H1 (cell line): Measurements from ENCODE around the gene GRAMD1B. TPM values are rescaled to one million over a fixed set of nuclear protein-coding genes. Genes with fewer than 3 reads are reported as not detected.
A peak's percentile ranks its signal among the peaks of the same experiment; 100 is the strongest.

Experiments used
- CTCF ChIA-PET: fragments of 300-600 bp; sonication (Branson Sonifier 250); formaldehyde crosslinking; loops from one replicate; lab custom pipeline; 2021; ENCODE audit not compliant: partially characterized antibody; lab: Charles Lee
- POLR2A ChIA-PET: fragments of 300-600 bp; sonication (Branson Sonifier 250); formaldehyde crosslinking; loops from one replicate; lab custom pipeline; 2021; ENCODE audit warnings: inconsistent platforms; ENCODE audit not compliant: partially characterized antibody; lab: Charles Lee
- DNase-seq, 2 experiments: peaks; one replicate each; pipeline versions ENCODE4 v3.0.0 to v3.0.0-alpha.2; 2010 to 2022; ENCODE audit warnings: low spot score in 2 of 2, low read depth in 1 of 2, mixed read lengths in 1 of 2
- FAIRE-seq: peaks from 2 replicates; lab custom pipeline; 2011; peaks lifted over from hg19 to GRCh38; lab: Jason Lieb, UNC
- H2AFZ ChIP-seq: 2 replicates; pipeline ENCODE4 v1.8.1; 2012; ENCODE audit warnings: low read length, inconsistent platforms
- H2AK5ac ChIP-seq: 2 replicates; pipeline ENCODE4 v1.6.1; 2013; ENCODE audit warnings: low read depth, low read length
- H2BK120ac ChIP-seq: replicated peaks from 2 replicates; pipeline ENCODE3; 2013; ENCODE audit warnings: low read depth, low read length, inconsistent platforms
- H2BK12ac ChIP-seq: 2 replicates; pipeline ENCODE4 v1.6.1; 2013; ENCODE audit warnings: low read depth, low read length
- H2BK15ac ChIP-seq: 2 replicates; pipeline ENCODE4 v1.6.1; 2013; ENCODE audit warnings: low read length
- H2BK20ac ChIP-seq: 2 replicates; pipeline ENCODE4 v1.6.1; 2013; ENCODE audit warnings: low read length
- H2BK5ac ChIP-seq: 2 replicates; pipeline ENCODE4 v1.6.1; 2013; ENCODE audit warnings: low read depth, low read length
- H3K14ac ChIP-seq: 2 replicates; pipeline ENCODE4 v1.6.1; 2013; ENCODE audit warnings: inconsistent platforms; ENCODE audit not compliant: insufficient read length
- H3K18ac ChIP-seq: 2 replicates; pipeline ENCODE4 v1.6.1; 2013; ENCODE audit warnings: low read length; ENCODE audit errors: extremely low read depth
- H3K23ac ChIP-seq: 2 replicates; pipeline ENCODE4 v1.6.1; 2013; ENCODE audit warnings: inconsistent platforms; ENCODE audit not compliant: insufficient read length
- H3K23me2 ChIP-seq: 2 replicates; pipeline ENCODE4 v1.6.1; 2013; ENCODE audit warnings: low read depth, low read length
- H3K27ac ChIP-seq: 2 replicates; pipeline ENCODE4 v1.6.1; 2011; ENCODE audit warnings: low read depth, low read length, inconsistent platforms
- H3K27me3 ChIP-seq, 4 experiments: replicated peaks in 1 of 4; 1 replicate in 1 of 4; 2 replicates in 3 of 4; pipeline versions ENCODE4 v1.6.1 to v1.8.1; 2011 to 2013; ENCODE audit warnings: low read length in 3 of 4, mild to moderate bottlenecking in 3 of 4, inconsistent platforms in 2 of 4, mixed read lengths in 2 of 4, moderate library complexity in 1 of 4; ENCODE audit not compliant: control insufficient read depth in 3 of 4, insufficient read depth in 3 of 4; ENCODE audit errors: extremely low read depth in 1 of 4
- H3K36me3 ChIP-seq, 4 experiments: 2 replicates each; pipeline versions ENCODE4 v1.6.1 to v1.8.1; 2011 to 2013; ENCODE audit warnings: mild to moderate bottlenecking in 4 of 4, low read length in 3 of 4, moderate library complexity in 2 of 4, control low read depth in 1 of 4, inconsistent platforms in 1 of 4; ENCODE audit not compliant: insufficient read depth in 4 of 4, control insufficient read depth in 2 of 4
- H3K4ac ChIP-seq: replicated peaks from 2 replicates; pipeline ENCODE3; 2013; ENCODE audit warnings: low read length, low read depth, mixed read lengths, inconsistent platforms; ENCODE audit not compliant: insufficient read length
- H3K4me1 ChIP-seq, 4 experiments: replicated peaks in 1 of 4; 1 replicate in 1 of 4; 2 replicates in 3 of 4; pipeline versions ENCODE4 v1.6.1 to v1.8.1; 2011 to 2013; ENCODE audit warnings: low read length in 3 of 4, inconsistent platforms in 2 of 4, mixed read lengths in 1 of 4; ENCODE audit not compliant: insufficient read depth in 4 of 4, control insufficient read depth in 3 of 4
- H3K4me2 ChIP-seq, 2 experiments: 2 replicates each; pipeline versions ENCODE4 v1.6.1 to v1.8.1; 2011 to 2013; ENCODE audit warnings: low read depth in 2 of 2, low read length in 2 of 2, control low read depth in 1 of 2, inconsistent platforms in 1 of 2, mild to moderate bottlenecking in 1 of 2; ENCODE audit not compliant: insufficient read depth in 1 of 2
- H3K4me3 ChIP-seq, 4 experiments: fragments of 200-600, 300-600 bp in 1 of 4; sonication (generic), shearing (Covaris generic), sonication (Bioruptor Twin) in 1 of 4; 2 replicates each; pipeline versions ENCODE4 v1.5.1 to v1.8.1; 2011 to 2016; ENCODE audit warnings: low read length in 4 of 4, low read depth in 3 of 4, control low read depth in 2 of 4, inconsistent platforms in 2 of 4, mild to moderate bottlenecking in 2 of 4, mixed read lengths in 1 of 4, moderate library complexity in 1 of 4; ENCODE audit not compliant: insufficient read depth in 2 of 4; ENCODE audit errors: extremely low read depth in 1 of 4
- H3K56ac ChIP-seq: replicated peaks from 2 replicates; pipeline ENCODE3; 2013; ENCODE audit warnings: low read depth, mild to moderate bottlenecking, mixed read lengths, low read length, inconsistent platforms; ENCODE audit not compliant: insufficient read length
- H3K79me1 ChIP-seq: 2 replicates; pipeline ENCODE4 v1.6.1; 2013; ENCODE audit warnings: low read depth, low read length, control low read depth
- H3K79me2 ChIP-seq, 2 experiments: 2 replicates each; pipeline versions ENCODE4 v1.6.1 to v1.8.1; 2012 to 2013; ENCODE audit warnings: low read length in 2 of 2, mild to moderate bottlenecking in 2 of 2, inconsistent platforms in 1 of 2; ENCODE audit not compliant: insufficient read depth in 2 of 2, control insufficient read depth in 1 of 2
- H3K9ac ChIP-seq, 4 experiments: replicated peaks in 1 of 4; 1 replicate in 1 of 4; 2 replicates in 3 of 4; pipeline versions ENCODE4 v1.6.1 to v1.8.1; 2011 to 2013; ENCODE audit warnings: low read depth in 3 of 4, low read length in 3 of 4, control low read depth in 2 of 4, mild to moderate bottlenecking in 2 of 4, moderate library complexity in 2 of 4, inconsistent platforms in 1 of 4; ENCODE audit errors: extremely low read depth in 1 of 4
- H3K9me3 ChIP-seq, 2 experiments: 2 replicates each; pipeline versions ENCODE4 v1.6.1 to v1.8.1; 2012 to 2013; ENCODE audit warnings: mild to moderate bottlenecking in 2 of 2, moderate library complexity in 2 of 2, control low read depth in 1 of 2, inconsistent platforms in 1 of 2, low read depth in 1 of 2, low read length in 1 of 2, mixed read lengths in 1 of 2; ENCODE audit not compliant: insufficient read depth in 2 of 2
- H4K20me1 ChIP-seq, 2 experiments: replicated peaks in 1 of 2; 2 replicates each; pipeline versions ENCODE3 to v1.8.1; 2011 to 2013; ENCODE audit warnings: inconsistent platforms in 2 of 2, low read length in 2 of 2, mild to moderate bottlenecking in 1 of 2; ENCODE audit not compliant: insufficient read depth in 2 of 2, control insufficient read depth in 1 of 2
- H4K5ac ChIP-seq: 2 replicates; pipeline ENCODE4 v1.6.1; 2013; ENCODE audit warnings: low read length, low read depth, mixed read lengths, inconsistent platforms; ENCODE audit not compliant: insufficient read length
- H4K8ac ChIP-seq: 2 replicates; pipeline ENCODE4 v1.8.0; 2013; ENCODE audit warnings: mild to moderate bottlenecking, moderate library complexity, low read length, inconsistent platforms; ENCODE audit not compliant: insufficient read depth; ENCODE audit errors: extremely low read depth
- H4K91ac ChIP-seq: replicated peaks from 2 replicates; pipeline ENCODE3; 2013; ENCODE audit warnings: low read length, mixed read lengths, inconsistent platforms; ENCODE audit not compliant: insufficient read length
- BCL11A ChIP-seq, 2 experiments: IDR thresholded peaks; one replicate each; pipeline ENCODE4 v1.6.1; 2011; ENCODE audit warnings: low read depth in 2 of 2, low read length in 2 of 2, mild to moderate bottlenecking in 2 of 2
- BRCA1 ChIP-seq: IDR thresholded peaks from 2 replicates; pipeline ENCODE4 v1.6.1; 2012; ENCODE audit warnings: low read depth, low read length, improper control_type of control experiment
- CBX8 ChIP-seq: fragments of 300-800, 300-1000 bp; sonication (generic); IDR thresholded peaks from 2 replicates; pipeline ENCODE4 v1.7.1; 2016; ENCODE audit warnings: low read depth, low read length, borderline replicate concordance
- CTBP2 ChIP-seq: IDR thresholded peaks from 2 replicates; pipeline ENCODE4 v1.7.0; 2011; ENCODE audit warnings: borderline replicate concordance, mild to moderate bottlenecking, moderate library complexity, mixed read lengths, low read length; ENCODE audit not compliant: insufficient read depth, insufficient read length
- FOSL1 ChIP-seq: IDR thresholded peaks from 2 replicates; pipeline ENCODE4 v1.6.1; 2011; ENCODE audit warnings: mild to moderate bottlenecking, low read depth, low read length, moderate library complexity; ENCODE audit not compliant: insufficient read depth
- JUND ChIP-seq: IDR thresholded peaks from 2 replicates; pipeline ENCODE4 v1.6.1; 2011; ENCODE audit warnings: mild to moderate bottlenecking, improper control_type of control experiment, low read length
- KDM4A ChIP-seq: IDR thresholded peaks from one replicate; pipeline ENCODE4 v1.7.1; 2012; ENCODE audit warnings: low read depth, mild to moderate bottlenecking, moderate library complexity, low read length, inconsistent platforms; ENCODE audit not compliant: severe bottlenecking
- POLR2AphosphoS5 ChIP-seq: IDR thresholded peaks from 2 replicates; pipeline ENCODE4 v1.6.1; 2011; ENCODE audit warnings: low read depth, low read length
- POU5F1 ChIP-seq: IDR thresholded peaks from 2 replicates; pipeline ENCODE4 v1.6.1; 2011; ENCODE audit warnings: low read depth, mild to moderate bottlenecking, low read length, moderate library complexity
- RNF2 ChIP-seq: fragments of 200-900, 300-1000 bp; sonication (generic); IDR thresholded peaks from 2 replicates; pipeline ENCODE4 v1.7.1; 2016; ENCODE audit warnings: borderline replicate concordance, low read depth, mild to moderate bottlenecking, antibody characterized with exemption, low read length; ENCODE audit not compliant: poor library complexity, severe bottlenecking; ENCODE audit errors: missing control alignments
- SP2 ChIP-seq: IDR thresholded peaks from 2 replicates; pipeline ENCODE4 v1.6.1; 2012; ENCODE audit warnings: mild to moderate bottlenecking, low read length, inconsistent platforms
- SUZ12 ChIP-seq: fragments of 200-600 bp; sonication (generic); IDR thresholded peaks from 2 replicates; pipeline ENCODE4 v1.6.1; 2012; ENCODE audit warnings: mild to moderate bottlenecking, inconsistent platforms, low read length, moderate library complexity, mixed read lengths
- TCF12 ChIP-seq: IDR thresholded peaks from 2 replicates; pipeline ENCODE4 v1.6.1; 2011; ENCODE audit warnings: low read depth, mild to moderate bottlenecking, low read length
- WGBS, 2 experiments: shearing (Covaris generic) in 1 of 2; methylation state at CpG; one replicate each; pipeline versions ENCODE4 v1.1.6 to v1.1.7; 2013 to 2015; ENCODE audit warnings: low lambda C conversion rate in 2 of 2, mixed read lengths in 2 of 2, inconsistent platforms in 1 of 2, low coverage in 1 of 2, missing lambda C conversion rate in 1 of 2; ENCODE audit not compliant: insufficient replicate concordance in 2 of 2, insufficient coverage in 1 of 2, insufficient read length in 1 of 2; ENCODE audit errors: extremely low coverage in 1 of 2, missing lambda C conversion rate in 1 of 2; 5-methylcytosine and 5-hydroxymethylcytosine counted together
- polyA plus RNA-seq, 7 experiments: library from polyadenylated mRNA; depleted of rRNA in 3 of 7; stranded (reverse) in 5 of 7; unstranded in 2 of 7; fragments of >200 nt in 5 of 7; fragments of 200-250 nt in 2 of 7; gene quantifications; 1 replicate in 5 of 7; 2 replicates in 1 of 7; 4 replicates in 1 of 7; pipeline versions ENCODE4 v1.2.1 to v1.2.3, GENCODE V29; 2011 to 2013; ENCODE audit warnings: missing spikeins in 2 of 7, mixed read lengths in 2 of 7
- total RNA-seq: library from RNA; stranded (reverse); fragmentation: NEBNext Ultra II Directional; extraction: Animal tissue kit (Norgen Biotek cat#: 25700); gene quantifications from 2 replicates; pipeline ENCODE4 v1.2.1, GENCODE V29; 2021

Gene GRAMD1B
- total and polyA plus RNA-seq, 2 of the 8 experiments (the other 6 are each of a cell fraction or from before 2014, with no cell fraction given) = 10.1 to 21.2 TPM

- Histone ChIP-seq H3K56ac (no peak overlapping the region), H2AFZ (no peak overlapping the region; the same call in 1 of the 2 replicates), H2BK12ac (peak overlapping the region; percentile 69; the same call in 1 of the 2 replicates), H2AK5ac (peak overlapping the region; percentile 57; the same call in 1 of the 2 replicates), H4K20me1 (no peaks in the 10 kb centered on the region), H3K4me1 (peaks cover 12 to 24% (median 16%) of the 10 kb centered on the region in 4 experiments), H2BK5ac (peak overlapping the region; percentile 76; the same call in 1 of the 2 replicates), H4K91ac (peak overlapping the region; percentile 35), H4K8ac (no peak overlapping the region), H3K4me2 (peak overlapping the region in 1 of 2 experiments; percentile 20; a peak in 1 of 4 replicates), H3K9me3 (no peaks in the 10 kb centered on the region), H3K36me3 (no peaks in the 10 kb centered on the region), H3K23ac (no peak overlapping the region), H3K4me3 (no peak overlapping the region), H3K18ac (0 out of 2 replicates have a peak overlapping the region, but pooled peaks have one; percentile 65), H3K14ac (no peak overlapping the region), H3K27ac (no peak overlapping the region), H2BK15ac (0 out of 2 replicates have a peak overlapping the region, but pooled peaks have one; percentile 1), H3K27me3 (no peaks in the 10 kb centered on the region), H3K23me2 (no peaks in the 10 kb centered on the region), H3K4ac (peak overlapping the region; percentile 7), H2BK20ac (0 out of 2 replicates have a peak overlapping the region, but pooled peaks have one; percentile 76), H4K5ac (peak overlapping the region; percentile 4), H3K9ac (no peak overlapping the region), H3K79me2 (0 out of 4 replicates have a peak, but pooled peaks cover 0 to 8% of the 10 kb centered on the region in 2 experiments), H3K79me1 (no peaks in the 10 kb centered on the region; the same call in 1 of the 2 replicates), H2BK120ac (no peak overlapping the region)
- ChIA-PET CTCF (interaction anchor here (0.9 to 11.3 kb wide), 15 partner anchors 9 to 258 kb away, joined by 3 to 67 read pairs (median 6); no protein-coding TSS in a partner anchor), POLR2A (interaction anchor here (1.1 to 1.2 kb wide), 2 partner anchors 10 to 42 kb away, joined by 3 read pairs; no protein-coding TSS in a partner anchor)
- WGBS, 2 experiments = 69% methylated on average over 7 of the region's 7 CpGs; no CpG with 5 or more reads in 1 of the 2 experiments
- DNase-seq (no peak), FAIRE-seq (no peak)
- TF ChIP-seq TCF12 = no peak
- no peak for TF ChIP-seq SUZ12
- no peak for TF ChIP-seq SP2
- no peak for TF ChIP-seq POLR2AphosphoS5
- no peak for TF ChIP-seq RNF2
- no peak for TF ChIP-seq JUND
- no peak for TF ChIP-seq KDM4A
- no peak for TF ChIP-seq CBX8
- no peak for TF ChIP-seq POU5F1
- TF ChIP-seq BRCA1 = no peak
- no peak for TF ChIP-seq CTBP2
- no peak for TF ChIP-seq FOSL1
- TF ChIP-seq BCL11A (IDR thresholded peaks at IDR 0.05; ENCODE audit: low read depth in 2 of 2, low read length in 2 of 2) = no peak
Measured at GRCh38 chr11:123519797-123520193, 89.7 kb downstream of the GRAMD1B start.
